ENCODE results near the gene SLC44A1.

SLC44A1 gene

GRCh38 chr9:105319202-105319813, 74.9 kb downstream of the SLC44A1 start:
- no peak for DNase-seq
- Histone ChIP-seq H3K18ac (ENCODE audit: low read length) (no peak overlapping the region), H4K12ac (ENCODE audit: low read depth, low read length) (no peak overlapping the region), H3K4ac (ENCODE audit: low read depth, low read length) (no peak overlapping the region), H3K79me2 (ENCODE audit: control insufficient read depth, insufficient read depth, low read length, poor library complexity) (no peaks in the 10 kb centered on the region), H3K4me1 (ENCODE audit: control insufficient read depth in 1 of 2, insufficient read depth in 2 of 2, low read length in 2 of 2) (no peaks in the 10 kb centered on the region), H4K8ac (ENCODE audit: low read depth, low read length) (no peak overlapping the region), H2BK5ac (ENCODE audit: low read depth, low read length, poor library complexity) (no peak overlapping the region), H3K27me3 (ENCODE audit: insufficient read depth, low read length) (no peaks in the 10 kb centered on the region), H3K36me3 (ENCODE audit: control insufficient read depth in 1 of 2, insufficient read depth in 2 of 2, low read length in 2 of 2) (no peaks in the 10 kb centered on the region), H3K27ac (ENCODE audit: low read depth, low read length) (no peak overlapping the region), H3K79me1 (ENCODE audit: low read length) (no peaks in the 10 kb centered on the region), H3K23ac (ENCODE audit: low read length) (no peak overlapping the region), H3K9ac (ENCODE audit: low read length) (no peak overlapping the region), H3K14ac (ENCODE audit: low read length) (no peak overlapping the region), H3K4me2 (ENCODE audit: low read length) (no peak overlapping the region), H2BK12ac (ENCODE audit: low read length) (no peak overlapping the region), H2AFZ (ENCODE audit: insufficient read depth, low read length, poor library complexity) (no peak overlapping the region), H2BK120ac (ENCODE audit: insufficient read depth, low read length, poor library complexity) (no peak overlapping the region), H3K4me3 (ENCODE audit: low read depth, low read length) (no peak overlapping the region), H3K9me3 (ENCODE audit: insufficient read depth, low read depth, low read length) (no peaks in the 10 kb centered on the region), H4K91ac (ENCODE audit: low read depth, low read length) (no peak overlapping the region), H2AK5ac (ENCODE audit: low read length) (no peak overlapping the region)
- no CpG with 5 or more reads among the region's 5 CpGs for WGBS (ENCODE audit: extremely low coverage, insufficient coverage, insufficient read length)

- Histone ChIP-seq H4K8ac (ENCODE audit: low read depth, low read length) (no peak overlapping the region), H4K91ac (ENCODE audit: low read depth, low read length) (no peak overlapping the region), H3K79me1 (ENCODE audit: low read length) (no peaks in the 10 kb centered on the region), H2BK120ac (ENCODE audit: insufficient read depth, low read length, poor library complexity) (no peak overlapping the region), H3K4me2 (ENCODE audit: low read length) (no peak overlapping the region), H2BK12ac (ENCODE audit: low read length) (no peak overlapping the region), H3K9ac (ENCODE audit: low read length) (no peak overlapping the region), H3K4ac (ENCODE audit: low read depth, low read length) (no peak overlapping the region), H3K27ac (ENCODE audit: low read depth, low read length) (no peak overlapping the region), H2AK5ac (ENCODE audit: low read length) (no peak overlapping the region), H2AFZ (ENCODE audit: insufficient read depth, low read length, poor library complexity) (no peak overlapping the region), H4K12ac (ENCODE audit: low read depth, low read length) (no peak overlapping the region), H3K14ac (ENCODE audit: low read length) (no peak overlapping the region), H3K23ac (ENCODE audit: low read length) (no peak overlapping the region), H3K27me3 (ENCODE audit: insufficient read depth, low read length) (no peaks in the 10 kb centered on the region), H3K18ac (ENCODE audit: low read length) (no peak overlapping the region), H3K36me3 (ENCODE audit: control insufficient read depth in 1 of 2, insufficient read depth in 2 of 2, low read length in 2 of 2) (no peaks in the 10 kb centered on the region), H2BK5ac (ENCODE audit: low read depth, low read length, poor library complexity) (no peak overlapping the region), H3K4me1 (ENCODE audit: control insufficient read depth in 1 of 2, insufficient read depth in 2 of 2, low read length in 2 of 2) (no peaks in the 10 kb centered on the region), H3K79me2 (ENCODE audit: control insufficient read depth, insufficient read depth, low read length, poor library complexity) (no peaks in the 10 kb centered on the region), H3K9me3 (ENCODE audit: insufficient read depth, low read depth, low read length) (no peaks in the 10 kb centered on the region), H3K4me3 (ENCODE audit: low read depth, low read length) (no peak overlapping the region)
- no CpG with 5 or more reads among the region's 3 CpGs for WGBS (ENCODE audit: extremely low coverage, insufficient coverage, insufficient read length)
- no peak for DNase-seq
These were observed 76.1 kb downstream of the SLC44A1 start for GRCh38 chr9:105320568-105320967.

- Histone ChIP-seq H3K79me1 (ENCODE audit: low read length) (no peaks in the 10 kb centered on the region), H3K14ac (ENCODE audit: low read length) (no peak overlapping the region), H3K4me1 (ENCODE audit: control insufficient read depth in 1 of 2, insufficient read depth in 2 of 2, low read length in 2 of 2) (no peaks in the 10 kb centered on the region), H3K9me3 (ENCODE audit: insufficient read depth, low read depth, low read length) (no peaks in the 10 kb centered on the region), H2BK5ac (ENCODE audit: low read depth, low read length, poor library complexity) (no peak overlapping the region), H3K9ac (ENCODE audit: low read length) (no peak overlapping the region), H3K36me3 (ENCODE audit: control insufficient read depth in 1 of 2, insufficient read depth in 2 of 2, low read length in 2 of 2) (no peaks in the 10 kb centered on the region), H2AFZ (ENCODE audit: insufficient read depth, low read length, poor library complexity) (no peak overlapping the region), H2BK120ac (ENCODE audit: insufficient read depth, low read length, poor library complexity) (no peak overlapping the region), H3K27me3 (ENCODE audit: insufficient read depth, low read length) (no peaks in the 10 kb centered on the region), H3K27ac (ENCODE audit: low read depth, low read length) (no peak overlapping the region), H4K91ac (ENCODE audit: low read depth, low read length) (no peak overlapping the region), H3K4me3 (ENCODE audit: low read depth, low read length) (no peak overlapping the region), H3K79me2 (ENCODE audit: control insufficient read depth, insufficient read depth, low read length, poor library complexity) (no peaks in the 10 kb centered on the region), H2BK12ac (ENCODE audit: low read length) (no peak overlapping the region), H3K23ac (ENCODE audit: low read length) (no peak overlapping the region), H3K18ac (ENCODE audit: low read length) (no peak overlapping the region), H2AK5ac (ENCODE audit: low read length) (no peak overlapping the region), H3K4ac (ENCODE audit: low read depth, low read length) (no peak overlapping the region), H4K12ac (ENCODE audit: low read depth, low read length) (no peak overlapping the region), H3K4me2 (ENCODE audit: low read length) (no peak overlapping the region), H4K8ac (ENCODE audit: low read depth, low read length) (no peak overlapping the region)
- no CpG with 5 or more reads among the region's 3 CpGs for WGBS (ENCODE audit: extremely low coverage, insufficient coverage, insufficient read length)
- no peak for DNase-seq
These were observed 83.8 kb downstream of the SLC44A1 start for GRCh38 chr9:105328296-105328695.

- Histone ChIP-seq H4K91ac (ENCODE audit: low read depth, low read length) (no peak overlapping the region), H2BK120ac (ENCODE audit: insufficient read depth, low read length, poor library complexity) (no peak overlapping the region), H3K27me3 (ENCODE audit: insufficient read depth, low read length) (no peaks in the 10 kb centered on the region), H2AFZ (ENCODE audit: insufficient read depth, low read length, poor library complexity) (no peak overlapping the region), H3K79me1 (ENCODE audit: low read length) (no peaks in the 10 kb centered on the region), H4K12ac (ENCODE audit: low read depth, low read length) (no peak overlapping the region), H3K14ac (ENCODE audit: low read length) (no peak overlapping the region), H2BK12ac (ENCODE audit: low read length) (no peak overlapping the region), H3K4ac (ENCODE audit: low read depth, low read length) (no peak overlapping the region), H3K4me1 (ENCODE audit: control insufficient read depth in 1 of 2, insufficient read depth in 2 of 2, low read length in 2 of 2) (no peaks in the 10 kb centered on the region), H3K9ac (ENCODE audit: low read length) (no peak overlapping the region), H3K4me2 (ENCODE audit: low read length) (no peak overlapping the region), H4K8ac (ENCODE audit: low read depth, low read length) (no peak overlapping the region), H2BK5ac (ENCODE audit: low read depth, low read length, poor library complexity) (no peak overlapping the region), H3K4me3 (ENCODE audit: low read depth, low read length) (no peak overlapping the region), H3K36me3 (ENCODE audit: control insufficient read depth in 1 of 2, insufficient read depth in 2 of 2, low read length in 2 of 2) (no peaks in the 10 kb centered on the region), H3K9me3 (ENCODE audit: insufficient read depth, low read depth, low read length) (no peaks in the 10 kb centered on the region), H3K18ac (ENCODE audit: low read length) (no peak overlapping the region), H3K23ac (ENCODE audit: low read length) (no peak overlapping the region), H2AK5ac (ENCODE audit: low read length) (no peak overlapping the region), H3K27ac (ENCODE audit: low read depth, low read length) (no peak overlapping the region), H3K79me2 (ENCODE audit: control insufficient read depth, insufficient read depth, low read length, poor library complexity) (no peaks in the 10 kb centered on the region)
- DNase-seq = no peak
- no CpG with 5 or more reads among the region's 12 CpGs for WGBS (ENCODE audit: extremely low coverage, insufficient coverage, insufficient read length)
These were observed 84.6 kb downstream of the SLC44A1 start for GRCh38 chr9:105328872-105329718.
